HAP-1 (cell line): Measurements from ENCODE around the gene MRPL47.

Experiments used
- DNase-seq, 2 experiments: peaks; one replicate each; pipeline ENCODE4 v3.0.0-alpha.2; 2016 to 2020; ENCODE audit warnings: low spot score in 2 of 2
- H3K27me3 ChIP-seq: fragments of 250-450 bp; sonication (Bioruptor Pico); 2 replicates; pipeline ENCODE4 v1.5.1; 2020; ENCODE audit warnings: low read depth, mild to moderate bottlenecking, moderate library complexity
- H3K36me3 ChIP-seq: fragments of 250-450 bp; sonication (Bioruptor Pico); replicated peaks from 2 replicates; pipeline ENCODE4 v1.5.1; 2020; ENCODE audit warnings: mild to moderate bottlenecking
- H3K4me1 ChIP-seq: fragments of 250-450 bp; sonication (Bioruptor Pico); 2 replicates; pipeline ENCODE4 v1.5.1; 2020; ENCODE audit warnings: mild to moderate bottlenecking
- H3K4me3 ChIP-seq: fragments of 250-450 bp; sonication (Bioruptor Pico); 2 replicates; pipeline ENCODE4 v1.5.1; 2020; ENCODE audit warnings: mild to moderate bottlenecking, moderate library complexity
- H3K9me3 ChIP-seq: fragments of 250-450 bp; sonication (Bioruptor Pico); 2 replicates; pipeline ENCODE4 v1.5.1; 2020; ENCODE audit warnings: mild to moderate bottlenecking, moderate library complexity
- in situ Hi-C: fragments of 300-500 bp; cut with MboI; formaldehyde crosslinking; loops from 3 replicates; pipeline ENCODE4 v1.14.3; 2020; ENCODE audit warnings: low sequenced_read_pairs, inconsistent platforms, mixed read lengths

The MRPL47 gene

DNA sequence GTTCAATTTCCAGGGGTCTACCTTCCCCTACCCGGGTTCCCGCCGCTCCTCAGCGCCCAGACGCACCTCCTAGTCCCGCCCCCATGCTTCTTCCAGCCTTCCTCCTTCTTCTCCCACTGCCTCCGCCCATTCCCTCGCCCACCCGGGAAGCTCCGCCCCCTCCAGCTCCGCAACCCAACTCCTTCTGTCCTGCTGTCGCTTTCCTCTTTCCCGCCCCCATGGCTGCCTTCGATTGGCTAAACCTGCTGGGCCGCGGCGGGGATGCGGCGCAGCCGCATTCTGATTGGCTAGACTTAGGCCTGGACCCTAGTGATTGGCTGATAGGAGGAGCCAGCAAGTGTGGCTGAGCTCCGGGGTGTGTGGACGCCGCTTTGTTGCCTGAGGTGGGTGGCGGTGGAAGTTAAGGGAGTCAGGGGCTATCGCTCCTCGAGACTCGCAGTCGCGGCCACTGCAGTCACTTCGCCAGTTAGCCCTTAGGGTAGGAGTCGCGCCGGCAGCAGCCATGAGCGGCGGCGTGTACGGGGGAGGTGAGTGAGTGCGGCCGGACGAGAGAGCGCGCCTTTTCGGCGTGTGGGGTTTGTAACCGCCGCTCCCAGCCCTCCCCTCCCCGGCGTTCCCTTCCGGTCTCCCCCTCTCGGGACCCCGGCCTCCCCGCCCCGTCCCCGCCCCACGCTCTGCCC lies 41.7 kb downstream of the MRPL47 start, which contains the start of gene ACTL6A:
TSS of gene ACTL6A (plus strand) at position 336 of the 680 bp plus-strand sequence. CDS start at position 503, 167 bp downstream.
- H3K4me1 ChIP-seq: peaks cover 6% of the 10 kb centered on the region
- in situ Hi-C loops: loop anchor here (10.0 kb wide), 2 partner anchors 238 to 548 kb away; partner anchors contain the start of gene ZNF639
- H3K9me3 ChIP-seq: no peaks in the 10 kb centered on the region
- H3K27me3 ChIP-seq: no peaks in the 10 kb centered on the region
- H3K4me3 ChIP-seq: peak within 1 kb of the TSS; percentile 94
- no peaks in the 10 kb centered on the region for H3K36me3 ChIP-seq
- DNase-seq: peak; percentile 98 to 100

DNA sequence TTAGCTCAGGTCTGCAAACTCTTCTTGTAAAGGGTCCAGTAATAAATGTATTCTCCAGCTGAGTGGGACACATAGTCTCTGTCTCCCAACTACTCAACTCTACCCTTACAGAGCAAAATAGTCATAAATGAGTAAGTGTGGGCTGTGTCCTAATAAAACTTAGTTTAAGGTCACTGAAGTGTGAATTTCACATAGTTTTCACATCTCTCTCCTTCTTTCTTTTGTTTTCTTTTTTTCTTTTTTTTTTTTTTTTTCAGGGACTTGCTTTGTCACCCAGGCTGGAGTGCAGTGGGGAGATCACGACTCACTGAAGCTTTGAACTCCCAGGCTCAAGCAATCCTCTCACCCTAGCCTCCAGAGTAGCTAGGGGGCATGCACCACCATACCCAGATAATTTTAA lies 43.6 kb downstream of the MRPL47 start:
- no peak for DNase-seq
- in situ Hi-C loops: loop anchor here (10.0 kb wide), 2 partner anchors 236 to 546 kb away; partner anchors contain the start of gene ZNF639
- Histone ChIP-seq H3K4me3 (no peak overlapping the region), H3K36me3 (no peaks in the 10 kb centered on the region), H3K9me3 (no peaks in the 10 kb centered on the region), H3K4me1 (peaks cover 14% of the 10 kb centered on the region), H3K27me3 (no peaks in the 10 kb centered on the region)

DNA sequence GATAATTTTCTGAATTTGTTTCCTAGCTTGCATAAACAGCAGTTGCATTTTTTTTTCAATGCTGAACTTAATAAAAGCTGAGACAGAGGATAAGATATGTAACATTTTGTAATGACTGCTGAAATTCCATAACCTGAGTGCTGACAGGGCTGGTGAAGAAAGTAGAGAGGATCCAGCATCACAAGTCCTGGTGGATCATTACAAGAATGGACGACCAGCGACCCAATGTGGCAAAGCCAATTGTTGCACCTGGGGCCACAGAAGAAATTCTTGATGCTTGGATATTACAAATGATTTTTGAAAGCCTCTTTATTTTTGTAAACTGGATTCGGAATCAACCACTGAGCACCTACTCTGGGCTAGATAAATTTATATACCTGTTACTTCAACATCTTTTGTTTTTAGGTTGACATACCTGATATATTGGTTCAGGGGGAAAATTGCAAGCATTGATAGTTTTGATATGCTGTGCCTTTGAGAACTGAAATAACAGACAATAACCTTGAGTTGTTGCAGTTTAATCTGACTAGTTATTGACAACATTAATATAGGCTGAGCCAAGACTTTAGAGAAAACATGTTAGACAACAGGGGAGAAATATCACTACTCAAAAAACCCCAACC lies 45.6 kb downstream of the MRPL47 start:
- no peaks in the 10 kb centered on the region for H3K36me3 ChIP-seq
- peak; percentile 73 to 79 for DNase-seq
- in situ Hi-C loops: loop anchor here (10.0 kb wide), 1 partner anchor 134 kb away; no protein-coding TSS in a partner anchor

DNA sequence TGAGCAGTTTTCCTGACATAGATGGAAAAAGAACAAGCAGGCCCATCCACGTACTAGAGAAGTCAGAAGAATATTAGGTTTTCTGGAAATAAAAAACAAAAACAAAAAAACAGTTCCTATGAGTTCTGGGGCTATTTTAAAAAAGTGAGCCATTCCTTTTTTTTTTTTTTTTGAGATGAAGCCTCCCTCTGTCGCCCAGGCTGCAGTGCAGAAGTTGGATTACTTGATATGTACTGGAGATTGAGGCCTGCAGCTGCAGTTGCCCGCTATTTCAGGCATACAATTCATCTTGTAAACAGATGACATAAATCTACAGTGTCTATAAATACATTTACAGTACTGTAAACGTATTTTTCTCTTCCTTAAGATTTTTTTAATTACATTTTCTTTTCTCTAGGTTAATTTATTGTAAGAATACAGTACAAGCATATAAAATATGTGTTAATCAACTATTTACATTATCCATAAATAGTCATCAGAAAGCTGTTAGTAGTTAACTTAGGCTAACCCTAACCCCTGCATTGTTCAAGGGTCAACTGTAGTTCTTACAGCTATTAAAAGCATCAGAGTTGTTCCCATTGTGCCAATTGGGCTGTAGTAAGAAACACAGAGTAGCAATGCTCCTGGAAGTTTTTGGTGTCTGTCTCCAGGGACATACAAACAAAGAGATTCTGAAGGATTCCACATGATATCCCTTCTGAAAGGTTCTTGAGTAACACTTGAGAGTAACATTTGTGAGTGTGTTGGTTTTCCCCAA lies 52.9 kb downstream of the MRPL47 start:
- Histone ChIP-seq H3K27me3 (no peaks in the 10 kb centered on the region), H3K36me3 (no peaks in the 10 kb centered on the region), H3K4me3 (no peak overlapping the region), H3K9me3 (no peaks in the 10 kb centered on the region), H3K4me1 (peaks cover 11% of the 10 kb centered on the region)
- in situ Hi-C loops: loop anchor here (10.0 kb wide), 1 partner anchor 127 kb away; no protein-coding TSS in a partner anchor
- no peak for DNase-seq

More for the DNA sequence above, 45.6 kb downstream of the MRPL47 start:
- Histone ChIP-seq H3K27me3 (no peaks in the 10 kb centered on the region), H3K4me1 (peaks cover 13% of the 10 kb centered on the region), H3K9me3 (no peaks in the 10 kb centered on the region), H3K4me3 (no peak overlapping the region)

DNA sequence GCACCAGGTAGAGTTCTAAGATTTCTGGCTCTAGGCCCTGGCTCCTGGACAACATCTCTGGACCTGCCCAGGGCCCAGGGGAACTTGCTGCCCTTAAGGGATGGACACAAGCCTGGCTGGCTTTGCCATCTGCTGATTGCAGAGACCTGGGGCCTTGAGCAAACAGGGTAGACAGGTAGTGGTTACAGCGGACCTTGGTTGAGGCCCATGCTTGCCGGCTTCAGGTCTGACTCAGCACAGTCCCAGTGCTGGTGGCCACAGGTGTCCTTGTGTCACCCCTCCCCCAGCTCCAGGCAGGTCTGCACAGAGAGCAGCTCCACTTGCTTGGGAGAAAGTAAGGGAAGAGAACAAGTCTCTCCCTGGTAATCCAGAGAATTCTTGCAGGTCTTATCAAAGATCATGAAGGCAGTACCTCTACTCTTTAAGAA lies 57.6 kb downstream of the MRPL47 start:
- Histone ChIP-seq H3K4me3 (no peak overlapping the region), H3K4me1 (0 out of 2 replicates have a peak, but pooled peaks cover 3% of the 10 kb centered on the region), H3K27me3 (no peaks in the 10 kb centered on the region), H3K36me3 (no peaks in the 10 kb centered on the region), H3K9me3 (no peaks in the 10 kb centered on the region)
- in situ Hi-C loops: no loop called here
- no peak for DNase-seq

DNA sequence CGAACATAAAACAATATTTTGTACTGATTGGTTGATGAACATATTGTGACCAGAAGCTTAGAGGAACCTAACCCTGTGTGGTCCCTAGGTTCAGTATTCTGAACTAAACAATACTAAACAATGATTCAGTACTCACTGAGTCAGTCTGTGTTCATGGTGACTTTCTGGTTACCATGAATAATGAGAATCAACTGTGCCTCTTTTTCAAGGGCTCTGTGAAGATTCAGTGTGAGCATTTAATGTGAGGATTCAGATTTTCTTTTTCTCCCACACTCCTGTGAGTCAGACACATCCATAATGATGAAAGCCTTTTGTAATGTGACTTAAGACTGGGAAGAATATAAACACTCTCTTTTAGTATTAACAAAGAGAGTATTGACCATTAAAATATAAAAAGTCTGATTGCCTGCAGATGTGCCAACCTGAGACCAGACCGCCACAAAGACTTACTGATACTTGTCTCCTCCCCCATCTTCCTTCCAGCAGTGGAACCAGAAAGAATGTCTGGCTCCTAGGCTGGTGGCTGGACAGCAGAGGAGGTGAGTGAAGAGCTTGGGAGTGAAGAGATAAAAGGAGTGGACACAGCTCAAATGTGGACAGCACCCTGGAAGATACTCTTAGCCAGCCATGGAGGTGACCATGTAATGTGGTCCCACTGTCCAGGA lies 59.3 kb downstream of the MRPL47 start:
- in situ Hi-C loops: no loop called here

DNA sequence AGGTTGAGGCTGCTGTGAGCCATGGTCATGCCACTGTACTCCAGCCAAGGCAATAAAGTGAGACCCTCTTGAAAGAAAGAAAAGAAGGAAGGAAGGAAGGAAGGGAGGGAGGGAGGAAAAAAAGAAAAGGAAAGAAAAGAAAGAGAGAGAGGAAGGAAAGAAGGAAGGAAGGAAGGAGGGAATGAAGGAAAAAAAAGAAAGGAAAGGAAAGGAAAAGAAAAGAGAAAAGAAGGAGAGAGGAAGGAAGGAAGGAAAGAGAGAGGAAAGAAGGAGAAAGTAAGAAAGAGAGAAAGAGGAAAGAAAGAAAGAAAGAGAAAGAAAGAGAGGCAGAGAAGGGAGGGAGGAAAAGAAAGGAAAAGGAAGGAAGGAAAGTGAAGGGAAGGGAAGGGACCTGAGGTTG lies 62.1 kb downstream of the MRPL47 start:
- 0 out of 2 replicates have a peak, but pooled peaks cover 3% of the 10 kb centered on the region for H3K4me1 ChIP-seq
- DNase-seq: no peak
- H3K27me3 ChIP-seq: no peaks in the 10 kb centered on the region

More for the DNA sequence above, 59.3 kb downstream of the MRPL47 start:
- H3K4me3 ChIP-seq: no peak overlapping the region
- no peaks in the 10 kb centered on the region for H3K36me3 ChIP-seq
- no peaks in the 10 kb centered on the region for H3K27me3 ChIP-seq
- peak; percentile 43 to 55 for DNase-seq
- H3K4me1 ChIP-seq: 0 out of 2 replicates have a peak, but pooled peaks cover 3% of the 10 kb centered on the region
- no peaks in the 10 kb centered on the region for H3K9me3 ChIP-seq

DNA sequence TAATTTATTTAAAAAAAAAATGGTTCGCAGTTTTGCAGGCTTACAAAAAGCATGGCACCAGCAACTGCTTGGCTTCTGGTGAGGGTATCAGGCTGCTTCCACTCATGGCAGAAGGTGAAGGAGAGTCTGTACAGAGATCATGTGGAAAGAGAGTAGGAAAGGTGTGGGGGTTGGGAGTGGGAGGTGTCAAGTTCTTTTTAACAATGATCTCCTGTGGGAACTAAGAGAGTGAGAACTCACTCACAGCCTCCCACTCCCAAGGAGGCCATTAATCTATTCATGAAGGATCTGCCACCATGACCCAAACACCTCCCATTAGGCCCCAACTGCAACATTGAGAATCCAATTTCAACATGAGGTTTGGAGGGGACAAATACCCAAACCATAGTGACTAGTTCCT lies 62.8 kb downstream of the MRPL47 start:
- no peak for DNase-seq
- H3K4me3 ChIP-seq: no peak overlapping the region
- H3K36me3 ChIP-seq: no peaks in the 10 kb centered on the region
- H3K9me3 ChIP-seq: no peaks in the 10 kb centered on the region
- H3K4me1 ChIP-seq: 0 out of 2 replicates have a peak, but pooled peaks cover 3% of the 10 kb centered on the region
- H3K27me3 ChIP-seq: no peaks in the 10 kb centered on the region
- in situ Hi-C loops: no loop called here

More for the DNA sequence above, 62.1 kb downstream of the MRPL47 start:
- in situ Hi-C loops: no loop called here
- Histone ChIP-seq H3K36me3 (no peaks in the 10 kb centered on the region), H3K9me3 (no peaks in the 10 kb centered on the region), H3K4me3 (no peak overlapping the region)

DNA sequence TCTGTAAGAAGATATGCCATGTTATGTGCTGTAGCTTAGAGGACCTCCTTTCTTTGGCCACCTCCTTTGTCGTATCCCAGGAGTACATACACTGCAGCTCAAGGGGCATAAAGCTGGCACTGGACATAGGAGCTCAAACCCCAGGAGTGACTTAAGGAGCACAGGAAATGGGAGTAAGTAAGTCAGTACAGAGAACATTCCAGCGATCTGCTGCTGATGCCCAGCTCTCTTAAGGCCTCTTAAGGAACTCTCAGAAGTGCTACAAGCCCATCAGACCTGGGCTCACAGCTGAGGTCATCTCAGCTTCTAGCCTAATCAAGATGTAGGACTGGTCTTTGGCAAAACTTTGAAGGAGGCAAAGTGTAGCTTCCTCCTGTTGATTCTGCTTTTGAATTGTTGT lies 63.3 kb downstream of the MRPL47 start:
- H3K4me1 ChIP-seq: 0 out of 2 replicates have a peak, but pooled peaks cover 3% of the 10 kb centered on the region
- no peak for DNase-seq
- H3K4me3 ChIP-seq: no peak overlapping the region
- in situ Hi-C loops: no loop called here
- H3K27me3 ChIP-seq: no peaks in the 10 kb centered on the region
- H3K36me3 ChIP-seq: no peaks in the 10 kb centered on the region
- no peaks in the 10 kb centered on the region for H3K9me3 ChIP-seq
